Measurements from ENCODE around the gene C16orf92. TPM values are rescaled to one million over a fixed set of nuclear protein-coding genes. Genes with fewer than 3 reads are reported as not detected.
A peak's percentile ranks its signal among the peaks of the same experiment; 100 is the strongest.

C16orf92 gene
- total and polyA plus RNA-seq, 2 of the 13 experiments (the other 11 are each of a cell fraction or from before 2014, with no cell fraction given) = not detected

DNA sequence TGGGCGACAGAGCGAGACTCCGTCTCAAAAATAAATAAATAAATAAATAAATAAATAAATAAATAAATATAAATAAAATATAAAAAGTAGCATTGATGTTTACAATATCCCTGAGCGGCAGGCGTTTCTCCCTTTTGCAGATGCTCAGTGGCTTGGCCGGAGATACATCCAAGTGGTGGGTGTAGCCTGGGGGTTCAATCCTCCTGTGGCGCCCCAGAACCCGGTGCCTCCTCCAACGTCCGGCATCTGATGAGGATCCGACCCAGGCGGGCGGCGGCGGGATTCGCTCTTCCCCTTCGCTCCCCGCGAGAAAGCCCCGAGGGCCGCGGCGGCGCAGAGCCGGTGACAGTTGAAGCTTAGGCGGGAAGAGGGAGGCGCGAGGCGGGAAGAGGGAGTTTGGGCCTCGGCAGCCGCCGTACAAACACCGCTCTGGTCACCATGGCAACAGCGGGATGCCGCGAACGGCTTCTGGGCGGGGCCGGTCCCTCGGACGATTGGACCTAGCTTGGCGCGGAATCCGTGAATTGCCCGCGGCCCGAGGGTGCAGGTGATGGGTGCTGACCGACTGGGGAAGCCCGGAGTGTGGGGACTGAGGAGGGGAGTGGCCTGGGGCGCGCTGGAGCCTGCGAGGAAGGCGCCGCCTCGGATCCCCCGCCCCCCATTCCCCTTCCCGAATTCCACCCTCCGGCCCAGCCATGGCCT, 29.8 kb downstream of the C16orf92 start (continued):
- TF ChIP-seq ZNF614 (CRISPR knock-in tag; IDR thresholded peaks at IDR 0.05; ENCODE audit: borderline replicate concordance) = peak; percentile 95
- TF ChIP-seq PHF20 (CRISPR knock-in tag; IDR thresholded peaks at IDR 0.05) = peak; percentile 86
- peak; percentile 74; the same call in 1 of the 2 replicates for TF ChIP-seq ZMAT3 (CRISPR knock-in tag; conservative IDR thresholded peaks at IDR 0.05)
- TF ChIP-seq, protein P1, sequence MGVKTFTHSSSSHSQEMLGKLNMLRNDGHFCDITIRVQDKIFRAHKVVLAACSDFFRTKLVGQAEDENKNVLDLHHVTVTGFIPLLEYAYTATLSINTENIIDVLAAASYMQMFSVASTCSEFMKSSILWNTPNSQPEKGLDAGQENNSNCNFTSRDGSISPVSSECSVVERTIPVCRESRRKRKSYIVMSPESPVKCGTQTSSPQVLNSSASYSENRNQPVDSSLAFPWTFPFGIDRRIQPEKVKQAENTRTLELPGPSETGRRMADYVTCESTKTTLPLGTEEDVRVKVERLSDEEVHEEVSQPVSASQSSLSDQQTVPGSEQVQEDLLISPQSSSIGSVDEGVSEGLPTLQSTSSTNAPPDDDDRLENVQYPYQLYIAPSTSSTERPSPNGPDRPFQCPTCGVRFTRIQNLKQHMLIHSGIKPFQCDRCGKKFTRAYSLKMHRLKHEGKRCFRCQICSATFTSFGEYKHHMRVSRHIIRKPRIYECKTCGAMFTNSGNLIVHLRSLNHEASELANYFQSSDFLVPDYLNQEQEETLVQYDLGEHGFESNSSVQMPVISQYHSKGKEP (CRISPR knock-in tag; IDR thresholded peaks at IDR 0.05) = peak; percentile 97
- no peak for TF ChIP-seq GZF1 (CRISPR knock-in tag; IDR thresholded peaks at IDR 0.05)
- TF ChIP-seq ZFP36L2 (CRISPR knock-in tag; IDR thresholded peaks at IDR 0.05) = peak; percentile 90; the same call in 1 of the 2 replicates
- TF ChIP-seq ZNF616 (CRISPR knock-in tag; IDR thresholded peaks at IDR 0.05; ENCODE audit: low read depth) = peak; percentile 97
- TF ChIP-seq HDAC6 (IDR thresholded peaks at IDR 0.05; ENCODE audit: low read depth, low read length) = no peak
- TF ChIP-seq HHEX (CRISPR knock-in tag; IDR thresholded peaks at IDR 0.05) = no peak
- TF ChIP-seq ZNF737 (CRISPR knock-in tag; IDR thresholded peaks at IDR 0.05; ENCODE audit: borderline replicate concordance) = no peak
- TF ChIP-seq SIN3A (IDR thresholded peaks at IDR 0.05; ENCODE audit: borderline replicate concordance, low read depth, low read length) = peak; percentile 99
- TF ChIP-seq, protein P2, sequence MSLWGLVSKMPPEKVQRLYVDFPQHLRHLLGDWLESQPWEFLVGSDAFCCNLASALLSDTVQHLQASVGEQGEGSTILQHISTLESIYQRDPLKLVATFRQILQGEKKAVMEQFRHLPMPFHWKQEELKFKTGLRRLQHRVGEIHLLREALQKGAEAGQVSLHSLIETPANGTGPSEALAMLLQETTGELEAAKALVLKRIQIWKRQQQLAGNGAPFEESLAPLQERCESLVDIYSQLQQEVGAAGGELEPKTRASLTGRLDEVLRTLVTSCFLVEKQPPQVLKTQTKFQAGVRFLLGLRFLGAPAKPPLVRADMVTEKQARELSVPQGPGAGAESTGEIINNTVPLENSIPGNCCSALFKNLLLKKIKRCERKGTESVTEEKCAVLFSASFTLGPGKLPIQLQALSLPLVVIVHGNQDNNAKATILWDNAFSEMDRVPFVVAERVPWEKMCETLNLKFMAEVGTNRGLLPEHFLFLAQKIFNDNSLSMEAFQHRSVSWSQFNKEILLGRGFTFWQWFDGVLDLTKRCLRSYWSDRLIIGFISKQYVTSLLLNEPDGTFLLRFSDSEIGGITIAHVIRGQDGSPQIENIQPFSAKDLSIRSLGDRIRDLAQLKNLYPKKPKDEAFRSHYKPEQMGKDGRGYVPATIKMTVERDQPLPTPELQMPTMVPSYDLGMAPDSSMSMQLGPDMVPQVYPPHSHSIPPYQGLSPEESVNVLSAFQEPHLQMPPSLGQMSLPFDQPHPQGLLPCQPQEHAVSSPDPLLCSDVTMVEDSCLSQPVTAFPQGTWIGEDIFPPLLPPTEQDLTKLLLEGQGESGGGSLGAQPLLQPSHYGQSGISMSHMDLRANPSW (CRISPR knock-in tag; IDR thresholded peaks at IDR 0.05; ENCODE audit: borderline replicate concordance) = no peak
- TF ChIP-seq CENPX (CRISPR knock-in tag; IDR thresholded peaks at IDR 0.05) = no peak
- no peak for TF ChIP-seq HNRNPL (IDR thresholded peaks at IDR 0.05; ENCODE audit: low read depth, low read length)
- peak; percentile 8; the same call in 1 of the 2 replicates for TF ChIP-seq STAG1 (CRISPR knock-in tag; IDR thresholded peaks at IDR 0.05)
- peak; percentile 82; the same call in 1 of the 2 replicates for TF ChIP-seq ZNF598 (CRISPR knock-in tag; IDR thresholded peaks at IDR 0.05; ENCODE audit: borderline replicate concordance)
- TF ChIP-seq, protein P3, sequence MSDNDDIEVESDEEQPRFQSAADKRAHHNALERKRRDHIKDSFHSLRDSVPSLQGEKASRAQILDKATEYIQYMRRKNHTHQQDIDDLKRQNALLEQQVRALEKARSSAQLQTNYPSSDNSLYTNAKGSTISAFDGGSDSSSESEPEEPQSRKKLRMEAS (IDR thresholded peaks at IDR 0.05) = peak; percentile 100
- peak; percentile 93 for TF ChIP-seq NCOA1 (CRISPR knock-in tag; IDR thresholded peaks at IDR 0.05)
- TF ChIP-seq ZNF430 (CRISPR knock-in tag; IDR thresholded peaks at IDR 0.05) = peak; percentile 98
- no peak for TF ChIP-seq ZNF75D (CRISPR knock-in tag; IDR thresholded peaks at IDR 0.05; ENCODE audit: borderline replicate concordance)
- TF ChIP-seq ARNTL (CRISPR knock-in tag; IDR thresholded peaks at IDR 0.05) = peak; percentile 65; the same call in 1 of the 2 replicates
- TF ChIP-seq MED8 (CRISPR knock-in tag; IDR thresholded peaks at IDR 0.05; ENCODE audit: insufficient replicate concordance) = no peak
- TF ChIP-seq JUNB (CRISPR knock-in tag; IDR thresholded peaks at IDR 0.05; ENCODE audit: borderline replicate concordance) = peak; percentile 48; the same call in 1 of the 2 replicates
- no peak for TF ChIP-seq ZNF3 (CRISPR knock-in tag; IDR thresholded peaks at IDR 0.05)
- 0 out of 2 replicates have a peak, but pooled peaks have one; percentile 68 for TF ChIP-seq KLF6 (CRISPR knock-in tag; IDR thresholded peaks at IDR 0.05)
- TF ChIP-seq RCOR2 (CRISPR knock-in tag; IDR thresholded peaks at IDR 0.05) = peak; percentile 81; the same call in 1 of the 2 replicates
- TF ChIP-seq KDM5A (IDR thresholded peaks at IDR 0.05; ENCODE audit: borderline replicate concordance, low read length) = no peak
- no peak for TF ChIP-seq FOXK2 (IDR thresholded peaks at IDR 0.05)
- no peak for TF ChIP-seq ATF1 (CRISPR knock-in tag; IDR thresholded peaks at IDR 0.05)
